ENCODE data around the gene HTN3. TPM values are rescaled to one million over a fixed set of nuclear protein-coding genes. Genes with fewer than 3 reads are reported as not detected.

HTN3 gene
- total RNA-seq, 1 experiment from 2014 or later = not detected

Other genes starting within 250 kb of the HTN3 start
- not detected in 2 replicates for gene SULT1E1, start 168.3 kb upstream of the HTN3 start, total RNA-seq (2014; rRNA removed; shearing (Covaris generic))
- not detected in 2 replicates for gene CSN1S1, start 97.4 kb upstream of the HTN3 start, total RNA-seq (2014; rRNA removed; shearing (Covaris generic))
- gene CSN2, start 62.7 kb upstream of the HTN3 start, total RNA-seq (2014; rRNA removed; shearing (Covaris generic)) = not detected in 2 replicates
- not detected in 2 replicates for gene STATH, start 32.5 kb upstream of the HTN3 start, total RNA-seq (2014; rRNA removed; shearing (Covaris generic))
- gene HTN1, start 22.0 kb downstream of the HTN3 start, total RNA-seq (2014; rRNA removed; shearing (Covaris generic)) = not detected in 2 replicates
- gene PRR27, start 125.8 kb downstream of the HTN3 start, total RNA-seq (2014; rRNA removed; shearing (Covaris generic)) = not detected in 2 replicates
- not detected in 2 replicates for gene ODAM, start 167.3 kb downstream of the HTN3 start, total RNA-seq (2014; rRNA removed; shearing (Covaris generic))
- not detected in 2 replicates for gene FDCSP, start 197.7 kb downstream of the HTN3 start, total RNA-seq (2014; rRNA removed; shearing (Covaris generic))
- not detected in 2 replicates for gene CSN3, start 214.1 kb downstream of the HTN3 start, total RNA-seq (2014; rRNA removed; shearing (Covaris generic))

Measured in RPMI7951 (cell line).